Activated T-cell treated with anti-CD3 and anti-CD28 coated beads for 48 hours (primary cell): ENCODE measurements around the gene FGD5.

Experiments used
- DNase-seq: peaks from one replicate; pipeline ENCODE4 v3.0.0-alpha.2; 2020; ENCODE audit warnings: low read depth

The FGD5 gene

DNA sequence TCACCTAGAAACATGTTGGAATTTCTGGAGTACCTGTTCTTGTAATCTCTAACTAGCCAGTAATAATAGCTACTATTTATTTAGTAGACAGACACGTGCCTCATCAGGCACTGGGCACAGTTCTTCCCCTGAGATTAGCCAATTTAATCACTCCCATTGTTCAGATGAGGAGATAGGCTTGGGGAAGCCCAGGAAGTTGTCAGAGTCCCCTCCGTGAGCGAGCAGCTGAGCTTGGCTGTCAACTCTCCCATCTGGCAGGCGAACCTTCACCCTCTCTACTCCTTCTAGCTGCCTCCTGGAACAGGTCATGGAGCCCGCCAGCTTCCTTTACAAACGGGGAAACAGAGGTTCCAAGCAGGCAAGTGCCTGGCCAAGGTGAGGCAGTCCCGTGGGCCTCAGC lies 31.1 kb upstream of the FGD5 start:
- no peak for DNase-seq

GRCh38 chr3:14788644-14789043 lies 30.1 kb upstream of the FGD5 start:
- DNase-seq, result no peak

- DNase-seq, result no peak
These were observed 29.5 kb upstream of the FGD5 start for GRCh38 chr3:14789221-14789620.

DNA sequence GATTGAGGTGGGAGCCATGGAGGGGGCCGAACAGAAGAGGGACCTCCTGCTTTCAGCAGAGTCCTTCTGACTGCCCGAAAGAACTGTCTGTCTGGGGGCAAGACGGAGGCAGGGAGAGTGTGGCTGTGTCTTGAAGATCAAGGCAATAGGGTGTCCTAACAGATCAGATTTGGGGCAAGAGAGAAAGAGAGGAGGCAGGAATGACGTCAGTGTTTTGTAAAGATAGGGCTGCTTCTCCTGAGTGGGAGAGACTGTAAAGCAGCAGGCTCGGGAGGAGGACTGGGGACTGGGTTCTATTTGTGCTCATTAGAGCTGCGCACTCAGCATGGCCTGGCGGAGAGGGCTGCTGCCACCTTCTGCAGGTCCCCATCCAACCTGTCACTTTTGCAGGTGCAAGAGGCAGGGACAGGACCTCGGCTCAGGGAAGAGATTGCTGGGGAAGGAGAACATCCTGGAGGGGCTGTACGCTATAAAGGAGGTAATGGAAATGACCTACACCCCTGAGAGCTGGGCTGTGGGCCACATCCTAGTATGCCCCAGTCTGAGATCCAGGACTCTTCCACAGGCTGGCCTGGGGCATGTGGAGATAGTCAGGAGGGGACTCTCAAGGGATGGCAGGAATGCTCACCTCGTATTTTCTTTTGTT lies 29.0 kb upstream of the FGD5 start:
- no peak for DNase-seq

- peak; percentile 41 for DNase-seq
These were observed 27.3 kb upstream of the FGD5 start for GRCh38 chr3:14791343-14791945.

- no peak for DNase-seq
These were observed 26.1 kb upstream of the FGD5 start for GRCh38 chr3:14792691-14793121.

DNA sequence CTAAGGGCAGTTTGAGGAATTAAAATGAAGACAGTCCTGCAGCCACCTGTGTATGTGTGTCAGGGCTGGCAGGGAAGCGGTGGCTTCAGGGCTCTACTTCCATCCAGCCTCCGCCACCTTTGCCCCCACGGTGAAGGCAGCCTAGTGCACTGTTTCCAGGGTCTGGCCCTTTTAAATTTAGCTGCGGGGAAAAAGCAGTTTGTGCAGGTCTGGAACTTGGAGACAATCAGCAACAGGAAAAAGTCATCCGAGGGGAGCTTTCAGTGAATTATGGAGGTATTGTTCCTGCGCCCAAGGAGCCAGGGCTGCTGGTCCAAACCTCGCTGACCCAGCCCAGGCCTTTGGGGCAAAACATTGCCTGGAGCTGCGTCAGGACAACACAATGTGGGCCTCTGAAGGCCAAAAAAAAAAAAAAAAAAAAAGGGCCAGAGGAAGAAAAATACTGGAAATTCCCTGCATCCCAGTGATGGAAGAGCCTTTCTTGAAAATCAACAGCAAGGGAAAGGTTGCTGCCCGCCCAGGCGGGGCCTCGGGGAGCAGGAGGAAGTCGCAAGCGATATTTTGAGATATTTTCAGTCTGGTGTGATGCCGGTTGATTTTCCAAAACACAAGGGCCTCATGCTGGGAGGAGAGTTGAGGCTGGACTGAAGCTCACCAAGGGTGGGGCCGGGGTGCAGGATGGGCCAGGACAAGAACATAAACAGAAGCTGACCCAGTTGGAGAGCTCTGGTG lies 25.5 kb upstream of the FGD5 start:
- no peak for DNase-seq

DNA sequence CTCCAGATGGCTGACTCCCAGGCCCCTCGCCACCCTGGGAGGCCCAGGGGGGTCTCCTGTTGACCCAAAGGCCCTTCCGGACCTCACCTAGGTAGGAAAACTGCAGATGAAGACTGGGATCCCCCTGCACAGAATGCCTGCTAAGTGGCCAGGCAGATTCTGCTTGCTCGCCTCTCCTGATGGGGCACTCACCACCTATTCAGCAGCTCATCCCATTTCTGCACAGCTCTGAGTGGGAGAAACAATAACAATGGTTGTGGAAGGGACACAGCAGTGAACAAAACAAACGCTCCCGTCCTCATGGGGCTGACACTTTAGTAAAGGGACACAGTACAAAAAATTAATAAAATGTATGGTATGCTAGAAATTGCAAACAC lies 24.9 kb upstream of the FGD5 start:
- no peak for DNase-seq

DNA sequence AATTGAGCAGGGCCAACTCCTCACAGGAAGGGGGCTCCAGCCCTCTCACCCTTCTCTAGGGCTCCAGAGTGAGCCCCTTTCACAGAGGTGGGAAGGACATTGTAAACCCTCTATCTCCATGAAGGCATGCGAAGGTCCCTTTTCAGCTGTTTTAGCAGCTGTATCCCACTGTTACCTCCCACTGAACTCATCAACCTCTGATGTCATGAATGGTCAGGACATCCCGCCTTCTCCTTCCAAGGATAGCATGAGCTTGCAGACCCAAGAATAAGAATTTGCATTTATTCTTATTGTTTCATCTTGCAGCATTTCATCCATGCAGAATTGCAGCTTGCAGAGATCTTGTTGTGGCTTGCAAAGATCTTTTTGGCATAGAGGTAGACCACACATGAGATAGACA lies 24.3 kb upstream of the FGD5 start:
- no peak for DNase-seq

DNA sequence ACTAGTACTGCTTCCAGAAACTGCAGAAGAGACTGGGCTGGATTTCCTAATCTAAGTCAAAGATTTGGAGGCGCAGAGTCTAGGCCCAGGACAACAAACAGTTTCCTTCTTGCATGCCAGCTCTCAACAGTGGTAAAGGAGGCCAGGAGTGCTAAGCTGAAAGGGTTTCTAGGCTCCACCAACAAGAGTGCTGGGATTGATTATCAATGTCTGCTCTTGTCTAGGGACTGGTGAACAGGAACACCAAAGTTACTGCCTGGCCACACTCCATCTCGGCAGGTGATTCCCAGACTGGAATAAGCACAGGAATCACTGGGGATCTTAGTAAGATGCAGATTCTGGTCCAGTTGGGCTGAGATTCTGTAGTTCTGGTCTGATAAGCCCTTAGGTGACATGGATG lies 22.8 kb upstream of the FGD5 start:
- no peak for DNase-seq

DNA sequence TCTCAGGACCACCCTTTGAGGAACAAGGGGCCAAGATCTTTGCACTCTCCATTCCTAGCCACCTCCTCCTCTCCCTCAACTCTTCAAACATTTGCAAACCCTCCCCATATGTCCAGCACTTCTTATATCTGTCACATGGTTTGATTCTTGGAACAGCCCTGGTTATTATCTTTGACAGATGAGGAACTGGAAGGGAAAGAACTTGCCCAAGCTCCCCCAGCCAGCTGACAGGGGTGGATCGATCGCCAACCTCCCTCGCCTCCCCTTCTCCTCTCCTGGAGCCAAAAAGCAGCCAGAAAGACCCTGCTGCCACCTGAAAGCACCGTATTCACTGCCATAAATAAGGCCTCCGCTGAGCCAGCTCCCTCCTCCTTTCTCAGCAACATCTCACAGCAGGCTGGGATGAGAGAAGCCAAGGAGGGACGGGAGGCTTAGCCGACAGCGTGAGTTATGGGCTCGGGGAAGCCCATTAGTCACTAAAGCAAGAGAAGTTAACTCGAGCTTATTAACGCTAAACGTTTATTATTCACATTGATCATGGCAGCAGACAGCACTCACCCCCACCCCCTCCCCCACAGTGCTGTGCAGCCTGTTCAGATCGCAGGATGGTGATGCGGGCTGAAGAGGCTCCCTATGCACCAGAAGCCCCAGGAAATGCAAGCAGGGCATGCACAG lies 22.2 kb upstream of the FGD5 start:
- DNase-seq, result no peak

GRCh38 chr3:14797731-14798130 lies 21.0 kb upstream of the FGD5 start:
- no peak for DNase-seq

- no peak for DNase-seq
These were observed 20.5 kb upstream of the FGD5 start for GRCh38 chr3:14798231-14798630.

GRCh38 chr3:14799146-14799545 lies 19.6 kb upstream of the FGD5 start:
- no peak for DNase-seq

DNA sequence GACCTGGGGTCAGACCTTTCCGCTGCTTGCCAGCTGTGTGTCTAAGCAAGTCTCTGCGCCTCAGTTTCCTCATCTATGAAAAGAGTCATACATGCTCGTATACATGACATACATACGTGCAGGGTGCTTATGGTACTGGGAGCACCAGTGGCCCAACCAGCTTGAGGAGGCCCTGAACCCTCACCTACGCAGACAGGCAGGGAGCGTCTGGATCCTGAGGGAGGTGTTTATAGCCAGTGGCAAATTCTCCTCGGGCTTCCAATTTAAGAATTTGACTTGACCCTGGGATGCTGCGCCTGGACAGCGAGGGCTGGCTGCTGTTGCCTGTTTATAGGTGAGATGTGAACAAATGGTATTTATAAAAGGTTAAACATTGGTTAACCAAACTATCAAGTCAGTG lies 17.7 kb upstream of the FGD5 start:
- DNase-seq, result no peak

DNA sequence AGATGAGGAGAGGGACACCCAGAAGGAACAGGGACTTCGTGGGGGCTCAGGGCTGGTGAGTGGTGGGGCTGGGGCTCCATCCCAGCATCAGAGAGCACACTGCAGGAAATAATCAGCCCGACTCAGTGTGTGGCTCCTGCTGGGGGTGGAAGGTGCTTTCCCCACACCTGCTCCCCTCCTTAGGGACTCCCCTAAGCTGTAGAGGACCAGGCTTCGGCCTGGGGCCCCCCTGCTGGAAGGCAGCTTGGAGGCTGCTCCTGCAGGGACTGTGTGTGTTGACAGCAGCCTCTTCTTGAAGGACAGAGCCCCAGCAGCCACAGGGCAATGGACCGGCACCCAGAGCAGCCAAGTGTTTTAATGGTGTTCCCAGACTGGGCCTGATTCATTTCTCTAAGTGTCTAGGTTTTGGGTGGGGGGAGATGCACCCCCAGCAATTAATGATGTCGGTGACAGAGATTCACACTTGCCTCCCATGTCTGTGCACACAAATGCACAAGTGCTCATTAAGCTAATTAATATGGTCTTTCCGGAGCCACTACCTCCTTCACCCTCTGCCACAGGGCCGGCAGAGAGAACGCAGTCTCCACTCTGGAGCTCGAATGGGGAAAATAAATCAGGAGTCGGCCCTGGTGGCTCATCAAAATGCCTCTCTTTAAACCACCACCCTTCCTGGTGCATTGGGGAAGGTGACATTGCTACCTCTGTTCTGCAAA lies 16.9 kb upstream of the FGD5 start:
- no peak for DNase-seq

DNA sequence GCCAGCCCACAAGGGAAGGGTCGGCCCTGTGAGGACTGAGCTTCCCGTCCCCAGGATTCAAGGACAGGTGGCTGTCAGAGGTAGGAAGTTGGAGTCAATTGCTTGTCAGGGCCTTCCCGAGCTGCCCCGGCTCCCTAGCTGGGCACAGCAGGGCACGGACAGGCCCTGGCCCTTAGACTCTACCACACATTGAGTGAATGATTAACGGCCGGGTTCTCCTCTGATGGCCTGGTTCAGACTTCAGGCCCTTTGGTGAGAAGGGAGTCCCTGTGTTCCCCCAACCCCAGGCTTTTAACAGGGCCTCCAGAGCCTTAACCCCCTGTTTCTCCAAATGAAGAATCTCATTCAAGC lies 16.4 kb upstream of the FGD5 start:
- DNase-seq, result no peak

DNA sequence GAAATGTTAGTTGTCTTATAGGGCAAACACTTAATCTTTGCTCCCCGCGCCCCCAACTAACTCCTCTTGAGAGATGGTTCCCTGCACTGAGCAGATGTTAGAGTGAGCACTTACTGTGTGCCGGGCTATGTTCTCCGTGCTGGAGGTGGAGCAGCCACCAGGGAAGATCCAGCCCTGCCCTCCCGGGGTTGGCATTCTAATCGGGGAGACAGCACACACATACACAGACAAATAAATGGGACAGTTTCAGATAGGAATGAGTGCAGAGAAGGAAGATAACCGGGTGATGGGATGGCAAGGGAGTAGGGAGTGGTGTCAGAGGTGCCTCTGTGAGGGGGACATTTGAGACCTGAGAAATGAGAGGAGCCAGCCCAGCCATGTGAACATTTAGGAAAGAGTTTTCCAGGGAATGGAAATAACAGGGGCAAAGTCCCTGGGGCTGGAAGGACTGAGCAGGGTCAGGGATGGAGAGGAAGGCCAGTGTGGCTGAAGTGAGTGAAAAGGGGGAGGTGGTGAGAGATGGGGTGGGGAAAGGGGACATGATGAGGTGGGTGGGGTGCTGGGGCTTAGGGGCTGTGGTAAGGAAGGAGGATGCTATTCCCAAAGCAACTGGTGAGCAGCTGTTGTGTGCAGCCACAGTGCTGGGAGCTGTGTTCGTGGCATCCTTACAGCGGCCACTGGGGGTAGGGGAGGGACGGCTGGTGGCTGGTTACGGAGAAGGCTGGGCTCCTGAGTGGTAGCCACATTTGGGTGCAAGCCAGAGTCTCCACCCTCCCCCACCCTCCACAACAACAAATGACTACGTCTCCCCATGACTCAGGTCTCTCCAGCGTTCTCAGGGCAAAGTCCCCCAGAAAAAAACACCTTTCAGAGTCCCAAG lies 15.4 kb upstream of the FGD5 start:
- no peak for DNase-seq

- DNase-seq, result no peak
These were observed 14.6 kb upstream of the FGD5 start for GRCh38 chr3:14803981-14804834.
